Epithelial cell of esophagus (primary cell): ENCODE measurements around the gene PCNX1.
"Not testable (repeated sequence)": the region's sequence is repeated elsewhere in the genome, so short reads cannot be mapped to it uniquely, and the experiment has no call there.

Experiments
- DNase-seq: peaks from one replicate; pipeline ENCODE4 v3.0.0; 2010; ENCODE audit warnings: low read depth
- H3K4me3 ChIP-seq: 2 replicates; pipeline ENCODE4 v1.5.1; 2011; ENCODE audit warnings: mild to moderate bottlenecking, low read length, control low read depth
- CTCF ChIP-seq: IDR thresholded peaks from 2 replicates; pipeline ENCODE4 v1.5.1; 2011; ENCODE audit warnings: low read depth, mild to moderate bottlenecking, low read length, control low read depth, inconsistent platforms; ENCODE audit not compliant: insufficient read depth; ENCODE audit errors: missing control alignments

Gene PCNX1

GRCh38 chr14:71012888-71013287 is 105.6 kb downstream of the PCNX1 start:
- no peak overlapping the region for H3K4me3 ChIP-seq
- TF ChIP-seq CTCF, result no peak
- no peak for DNase-seq

GRCh38 chr14:71013551-71014192 is 106.4 kb downstream of the PCNX1 start:
- no peak for DNase-seq
- no peak for TF ChIP-seq CTCF
- H3K4me3 ChIP-seq, result no peak overlapping the region

DNA sequence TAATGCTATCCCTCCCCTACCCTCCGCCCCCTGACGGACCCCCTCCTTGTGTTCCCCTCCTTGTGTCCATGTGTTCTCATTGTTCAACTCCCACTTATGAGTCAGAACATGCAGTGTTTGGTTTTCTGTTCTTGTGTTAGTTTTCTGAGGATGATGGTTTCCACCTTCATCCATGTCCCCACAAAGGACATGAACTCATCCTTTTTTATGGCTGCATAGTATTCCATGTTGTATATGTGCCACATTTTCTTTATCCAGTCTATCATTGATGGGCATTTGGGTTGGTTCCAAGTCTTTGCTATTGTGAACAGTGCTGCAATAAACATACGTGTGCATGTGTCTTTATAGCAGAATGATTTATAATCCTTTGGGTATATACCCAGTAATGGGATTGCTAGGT is 112.7 kb downstream of the PCNX1 start:
- not testable (repeated sequence) for H3K4me3 ChIP-seq, DNase-seq

DNA sequence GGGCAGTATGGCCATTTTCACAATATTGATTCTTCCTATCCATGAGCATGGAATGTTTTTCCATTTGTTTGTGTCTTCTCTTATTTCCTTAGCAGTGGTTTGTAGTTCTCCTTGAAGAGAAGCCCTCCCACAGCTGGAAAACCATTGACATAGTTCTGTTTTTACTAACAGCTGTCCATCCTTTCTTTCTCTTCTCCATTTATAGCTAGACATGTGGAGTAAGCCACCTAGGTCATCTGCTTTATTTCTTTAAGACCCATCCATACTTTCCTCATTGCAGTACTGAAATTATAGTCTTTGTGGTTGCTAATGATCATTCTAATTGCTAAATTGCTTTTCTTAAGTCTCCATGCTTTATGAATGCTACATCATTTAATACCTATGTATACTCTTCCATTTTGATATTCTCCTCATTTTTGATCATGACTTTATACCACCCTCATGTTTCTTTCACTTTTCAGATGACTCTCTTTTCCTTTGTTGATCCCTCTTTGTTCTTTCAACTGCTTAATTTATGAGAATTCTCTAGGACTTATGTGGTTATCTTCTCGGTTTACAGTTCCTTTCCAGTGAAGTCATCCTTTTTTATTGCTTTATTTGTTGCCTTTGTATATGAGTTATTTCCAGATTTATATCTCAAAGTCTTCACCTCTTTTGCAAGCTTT is 114.2 kb downstream of the PCNX1 start:
- no peak for TF ChIP-seq CTCF
- no peak for DNase-seq
- no peak overlapping the region for H3K4me3 ChIP-seq

DNA sequence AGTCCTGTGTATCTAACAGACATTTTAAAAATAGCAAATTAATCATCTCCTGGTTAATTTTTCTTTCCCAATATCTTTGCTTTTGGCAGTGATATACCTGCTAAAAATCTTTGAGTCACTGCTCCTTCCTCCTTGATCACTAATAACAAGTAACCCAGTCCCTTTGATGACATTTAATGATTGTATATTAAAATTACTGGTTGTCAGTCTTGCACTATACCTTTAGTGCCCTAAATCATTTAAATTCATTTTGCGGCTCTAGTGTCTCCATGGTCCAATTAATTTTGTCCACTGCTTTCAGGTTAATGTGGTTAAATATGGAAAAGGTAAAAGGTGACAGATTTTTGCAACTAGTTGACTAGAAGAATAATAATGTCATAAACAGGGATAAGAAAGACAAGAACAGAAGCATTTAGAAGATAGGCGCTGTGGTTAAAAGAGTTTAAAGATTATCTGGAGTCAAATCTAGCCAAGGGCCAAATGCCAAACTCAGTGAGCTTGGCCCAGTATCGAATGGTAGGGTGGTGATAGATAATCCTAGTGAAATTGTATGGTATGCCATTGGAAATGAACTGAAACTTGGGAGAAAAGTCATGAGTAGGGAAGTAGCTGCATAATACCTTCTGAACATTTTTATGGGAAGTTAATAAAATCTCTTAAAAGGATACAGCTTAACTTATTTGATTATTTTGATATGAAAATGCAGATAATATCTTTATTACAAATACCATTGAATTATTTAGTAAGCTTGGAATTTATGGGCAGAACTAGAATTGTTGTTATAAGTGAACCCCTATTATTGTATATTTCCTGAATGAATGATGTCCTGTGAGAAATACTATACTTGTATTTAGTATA is 115.0 kb downstream of the PCNX1 start:
- no peak overlapping the region for H3K4me3 ChIP-seq
- no peak for DNase-seq

DNA sequence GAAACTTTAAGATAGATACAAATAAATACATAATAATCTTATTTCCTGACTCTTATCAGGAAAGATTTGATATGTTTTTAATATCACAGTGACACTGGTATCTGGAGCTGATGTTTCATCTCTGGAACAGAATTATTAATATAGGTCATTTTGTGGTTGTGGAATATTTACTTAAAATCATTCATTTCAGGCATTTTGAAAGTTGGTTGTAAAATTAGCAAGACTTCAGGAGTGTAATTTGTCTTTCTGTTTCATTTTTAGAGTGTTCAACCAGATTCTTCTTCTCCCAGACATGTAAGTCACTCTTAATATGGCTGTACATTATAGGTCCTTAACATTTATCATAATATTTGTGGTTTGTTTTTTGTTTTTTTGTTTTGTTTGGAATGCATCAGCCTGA is 115.7 kb downstream of the PCNX1 start:
- H3K4me3 ChIP-seq, result no peak overlapping the region
- TF ChIP-seq CTCF, result no peak
- DNase-seq, result no peak

More for the DNA sequence above, 115.0 kb downstream of the PCNX1 start:
- no peak for TF ChIP-seq CTCF

GRCh38 chr14:71029236-71029781 is 122.0 kb downstream of the PCNX1 start:
- no peak for TF ChIP-seq CTCF
- no peak overlapping the region for H3K4me3 ChIP-seq
- no peak for DNase-seq
